Smooth muscle cell (in vitro differentiated cells): ENCODE results near the gene GDF2. TPM values are rescaled to one million over a fixed set of nuclear protein-coding genes. Genes with fewer than 3 reads are reported as not detected.

Source experiments
- DNase-seq: peaks from one replicate; lab custom pipeline; 2025; ENCODE audit not compliant: unreplicated experiment; lab: John Stamatoyannopoulos, UW
- H2AFZ ChIP-seq: fragments of 200-600 bp; sonication (generic); 2 replicates; pipeline ENCODE4 v1.6.0; 2016; ENCODE audit warnings: antibody characterized with exemption, low read depth, mild to moderate bottlenecking
- H3F3A ChIP-seq: fragments of 200-600 bp; sonication (generic); 2 replicates; pipeline ENCODE4 v1.6.0; 2017; ENCODE audit warnings: antibody characterized with exemption, low read depth
- H3K27ac ChIP-seq: fragments of 200-600 bp; sonication (generic); 2 replicates; pipeline ENCODE4 v1.5.1; 2016; ENCODE audit warnings: low read depth, mild to moderate bottlenecking
- H3K27me3 ChIP-seq: fragments of 200-600 bp; sonication (generic); 2 replicates; pipeline ENCODE4 v1.6.1; 2016; ENCODE audit warnings: low read depth, mild to moderate bottlenecking
- H3K36me3 ChIP-seq: fragments of 200-600 bp; sonication (generic); 2 replicates; pipeline ENCODE4 v1.5.1; 2016; ENCODE audit warnings: low read depth
- H3K4me1 ChIP-seq: fragments of 200-600 bp; sonication (generic); 2 replicates; pipeline ENCODE4 v1.5.1; 2016; ENCODE audit warnings: low read depth
- H3K4me2 ChIP-seq: fragments of 200-600 bp; sonication (generic); 2 replicates; pipeline ENCODE4 v1.6.0; 2016; ENCODE audit warnings: mild to moderate bottlenecking
- H3K4me3 ChIP-seq: fragments of 200-600 bp; sonication (generic); 2 replicates; pipeline ENCODE4 v1.5.1; 2016; ENCODE audit warnings: mild to moderate bottlenecking
- H3K79me2 ChIP-seq: fragments of 200-600 bp; sonication (generic); 2 replicates; pipeline ENCODE4 v1.6.0; 2016; ENCODE audit warnings: low read depth, mild to moderate bottlenecking
- H3K9ac ChIP-seq: fragments of 200-600 bp; sonication (generic); 2 replicates; pipeline ENCODE4 v1.6.0; 2016; ENCODE audit warnings: low read depth
- H3K9me3 ChIP-seq: fragments of 200-600 bp; sonication (generic); replicated peaks from 2 replicates; pipeline ENCODE4 v1.5.1; 2016; ENCODE audit warnings: low read depth
- H4K20me1 ChIP-seq: fragments of 200-600 bp; sonication (generic); 2 replicates; pipeline ENCODE4 v1.6.0; 2016; ENCODE audit warnings: low read depth
- WGBS: methylation state at CpG from one replicate; pipeline ENCODE4 v1.1.7; 2016; ENCODE audit warnings: low lambda C conversion rate; 5-methylcytosine and 5-hydroxymethylcytosine counted together
- polyA plus RNA-seq: library from polyadenylated mRNA; unstranded; fragments of >200 nt; fragmentation: Nextera tagmentation; extraction: Ambion mirVana; gene quantifications from 2 replicates; pipeline ENCODE4 v1.2.1, GENCODE V29; 2016
- total RNA-seq: library from RNA; depleted of rRNA; stranded (reverse); fragments of >200 nt; gene quantifications from 2 replicates; pipeline ENCODE4 v1.2.3, GENCODE V29; 2014
- TF ChIP-seq, protein P1 (sequence below): fragments of 200-600 bp; sonication (generic); IDR thresholded peaks from 2 replicates; pipeline ENCODE4 v1.5.1; 2017; ENCODE audit warnings: borderline replicate concordance, mild to moderate bottlenecking, antibody characterized with exemption; ENCODE audit not compliant: insufficient read depth, poor library complexity, severe bottlenecking

The GDF2 gene
- total and polyA plus RNA-seq, 2 experiments from 2014 or later: not detected

DNA sequence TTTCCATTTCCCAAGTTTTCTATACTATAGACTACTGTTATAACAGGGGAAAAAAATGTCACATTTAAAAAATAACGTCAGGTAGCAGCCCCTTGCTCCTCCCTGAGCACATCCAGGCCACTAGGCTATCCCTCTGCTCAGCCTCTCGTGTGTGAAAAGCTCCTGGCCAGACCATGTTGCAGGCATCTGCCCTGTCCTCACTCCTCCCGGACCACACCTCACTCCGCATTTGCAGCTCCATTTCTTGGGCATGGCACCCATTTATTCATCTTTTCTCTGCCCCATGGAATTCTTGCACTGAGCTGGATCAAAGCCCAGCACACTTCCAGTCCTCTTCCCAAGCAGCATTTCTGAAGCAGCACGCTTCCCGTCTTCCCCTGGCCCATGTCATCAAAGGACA, 1.4 kb upstream of the GDF2 start:
- H4K20me1 ChIP-seq: no peaks in the 10 kb centered on the region
- no peak overlapping the region for H2AFZ ChIP-seq
- H3K36me3 ChIP-seq: no peaks in the 10 kb centered on the region
- no peaks in the 10 kb centered on the region for H3F3A ChIP-seq
- H3K4me2 ChIP-seq: no peak overlapping the region
- no peak overlapping the region for H3K4me3 ChIP-seq
- WGBS: 78% methylated on average over 6 of the region's 6 CpGs
- H3K9me3 ChIP-seq: no peaks in the 10 kb centered on the region
- H3K27ac ChIP-seq: no peak overlapping the region
- H3K4me1 ChIP-seq: no peaks in the 10 kb centered on the region
- TF ChIP-seq, protein P1, sequence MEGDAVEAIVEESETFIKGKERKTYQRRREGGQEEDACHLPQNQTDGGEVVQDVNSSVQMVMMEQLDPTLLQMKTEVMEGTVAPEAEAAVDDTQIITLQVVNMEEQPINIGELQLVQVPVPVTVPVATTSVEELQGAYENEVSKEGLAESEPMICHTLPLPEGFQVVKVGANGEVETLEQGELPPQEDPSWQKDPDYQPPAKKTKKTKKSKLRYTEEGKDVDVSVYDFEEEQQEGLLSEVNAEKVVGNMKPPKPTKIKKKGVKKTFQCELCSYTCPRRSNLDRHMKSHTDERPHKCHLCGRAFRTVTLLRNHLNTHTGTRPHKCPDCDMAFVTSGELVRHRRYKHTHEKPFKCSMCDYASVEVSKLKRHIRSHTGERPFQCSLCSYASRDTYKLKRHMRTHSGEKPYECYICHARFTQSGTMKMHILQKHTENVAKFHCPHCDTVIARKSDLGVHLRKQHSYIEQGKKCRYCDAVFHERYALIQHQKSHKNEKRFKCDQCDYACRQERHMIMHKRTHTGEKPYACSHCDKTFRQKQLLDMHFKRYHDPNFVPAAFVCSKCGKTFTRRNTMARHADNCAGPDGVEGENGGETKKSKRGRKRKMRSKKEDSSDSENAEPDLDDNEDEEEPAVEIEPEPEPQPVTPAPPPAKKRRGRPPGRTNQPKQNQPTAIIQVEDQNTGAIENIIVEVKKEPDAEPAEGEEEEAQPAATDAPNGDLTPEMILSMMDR: no peak
- no peaks in the 10 kb centered on the region for H3K79me2 ChIP-seq
- no peak for DNase-seq
- peaks cover 9% of the 10 kb centered on the region for H3K27me3 ChIP-seq
- no peak overlapping the region for H3K9ac ChIP-seq

DNA sequence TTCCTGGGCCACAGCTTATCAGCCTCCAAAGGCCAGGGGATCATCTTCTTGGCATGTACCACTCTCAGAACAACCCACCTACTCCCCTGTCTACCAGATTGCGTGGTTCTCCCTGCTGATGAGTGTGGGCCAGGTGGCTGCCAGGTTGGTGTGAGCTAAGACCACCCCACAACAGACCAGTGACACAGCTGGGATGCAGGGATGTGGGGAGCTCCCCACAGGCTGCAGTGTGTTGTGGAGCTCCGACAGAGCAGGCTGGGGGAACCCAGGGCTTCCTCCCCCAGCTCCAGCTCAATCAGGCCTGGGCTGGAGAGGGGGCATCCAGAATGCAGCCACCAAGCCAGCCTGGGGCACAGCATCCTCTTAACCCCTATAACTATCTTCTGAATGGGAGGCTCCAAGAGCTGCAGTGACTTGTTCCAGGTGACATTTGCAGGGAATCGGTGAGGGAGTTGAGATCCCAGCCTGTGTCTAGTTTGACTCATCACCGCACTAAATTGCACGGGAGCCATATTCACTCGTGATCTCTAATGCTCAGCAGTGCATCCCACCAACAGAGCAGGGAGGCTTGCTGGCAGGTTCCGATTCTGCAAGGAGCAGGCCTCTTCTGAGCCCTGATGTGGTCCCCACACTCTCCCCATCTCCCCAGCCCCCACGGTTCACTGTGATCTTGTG, 596 bp upstream of the GDF2 start:
- Histone ChIP-seq H3F3A (no peaks in the 10 kb centered on the region), H3K27ac (no peak overlapping the region), H4K20me1 (no peaks in the 10 kb centered on the region), H3K9me3 (no peaks in the 10 kb centered on the region), H3K79me2 (no peaks in the 10 kb centered on the region), H3K27me3 (peaks cover 9% of the 10 kb centered on the region), H3K4me1 (no peaks in the 10 kb centered on the region), H3K4me3 (no peak overlapping the region), H2AFZ (no peak overlapping the region), H3K4me2 (peak overlapping the region; percentile 29), H3K36me3 (no peaks in the 10 kb centered on the region), H3K9ac (no peak overlapping the region)
- 79% methylated on average over 8 of the region's 8 CpGs for WGBS
- TF ChIP-seq, protein P1: no peak
- no peak for DNase-seq

DNA sequence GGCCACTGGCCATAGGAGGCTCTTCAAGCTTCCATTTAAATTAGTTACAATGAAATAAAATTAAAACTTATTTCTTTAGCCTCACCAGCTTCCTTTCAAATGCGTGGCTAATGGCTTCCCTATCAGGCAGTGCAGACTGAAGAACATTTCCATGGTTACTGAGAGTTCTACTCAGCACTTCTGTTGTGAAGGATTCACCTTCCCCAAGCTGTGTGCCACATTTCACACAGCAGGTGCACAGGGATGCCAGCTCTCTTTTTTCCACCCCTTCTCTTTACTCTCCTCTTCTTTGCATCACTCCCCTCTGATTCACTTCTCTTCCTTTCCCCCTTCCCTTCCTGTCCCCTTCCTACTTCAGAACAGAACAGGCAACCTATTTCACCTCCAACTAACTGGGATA, 833 bp downstream of the GDF2 start:
- Histone ChIP-seq H3K27ac (no peak overlapping the region), H3K36me3 (no peaks in the 10 kb centered on the region), H3K9me3 (no peaks in the 10 kb centered on the region), H3K4me3 (no peak overlapping the region), H2AFZ (no peak overlapping the region), H3K27me3 (peaks cover 9% of the 10 kb centered on the region), H3K4me1 (no peaks in the 10 kb centered on the region), H3K9ac (no peak overlapping the region), H3F3A (no peaks in the 10 kb centered on the region), H4K20me1 (no peaks in the 10 kb centered on the region), H3K79me2 (no peaks in the 10 kb centered on the region), H3K4me2 (no peak overlapping the region)
- TF ChIP-seq, protein P1: no peak
- DNase-seq: no peak
- 70% methylated on average over 1 of the region's 1 CpG for WGBS
